Measurements from ENCODE around the gene NKD2.

DNA sequence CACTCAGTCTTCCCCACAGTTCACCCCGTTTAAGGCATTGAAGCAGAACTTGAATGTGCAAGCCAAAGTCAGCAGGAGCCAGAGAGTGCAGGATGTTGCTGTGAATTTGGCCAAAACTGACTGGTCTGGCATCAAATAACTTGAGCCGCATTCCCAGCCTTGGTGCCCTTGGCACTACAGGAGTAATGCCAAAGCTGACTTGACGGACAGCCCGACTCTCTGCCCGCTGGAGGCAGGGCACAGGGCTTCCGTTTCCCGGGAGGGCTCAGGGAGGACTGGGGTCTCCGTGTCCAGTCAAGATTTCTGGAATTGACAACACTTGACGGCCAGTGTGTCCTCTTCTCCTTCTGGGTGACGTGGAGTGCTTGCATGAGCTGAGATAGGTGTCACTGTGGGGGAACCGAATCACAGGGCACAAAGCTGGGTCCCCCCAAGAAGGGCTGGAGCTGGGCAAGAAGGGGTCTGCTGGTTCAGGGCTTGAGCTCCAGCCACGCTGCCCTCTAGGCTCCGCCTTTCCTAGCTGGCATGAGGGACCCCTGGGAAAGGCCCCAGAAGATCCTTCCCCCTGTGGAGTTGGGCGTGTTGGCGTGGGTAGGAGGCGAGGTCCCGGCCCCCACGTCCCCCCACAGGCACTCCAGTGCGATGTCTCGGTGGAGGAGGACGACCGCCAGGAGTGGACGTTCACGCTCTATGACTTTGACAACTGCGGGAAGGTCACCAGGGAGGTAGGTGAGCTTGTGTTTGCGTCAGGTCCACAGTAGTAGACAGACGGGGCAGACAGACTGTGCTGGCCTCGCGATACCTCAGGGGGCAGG is 25.2 kb downstream of the NKD2 start:
- no peak for TF ChIP-seq POLR2A (IDR thresholded peaks at IDR 0.05)
- TF ChIP-seq, protein P1, sequence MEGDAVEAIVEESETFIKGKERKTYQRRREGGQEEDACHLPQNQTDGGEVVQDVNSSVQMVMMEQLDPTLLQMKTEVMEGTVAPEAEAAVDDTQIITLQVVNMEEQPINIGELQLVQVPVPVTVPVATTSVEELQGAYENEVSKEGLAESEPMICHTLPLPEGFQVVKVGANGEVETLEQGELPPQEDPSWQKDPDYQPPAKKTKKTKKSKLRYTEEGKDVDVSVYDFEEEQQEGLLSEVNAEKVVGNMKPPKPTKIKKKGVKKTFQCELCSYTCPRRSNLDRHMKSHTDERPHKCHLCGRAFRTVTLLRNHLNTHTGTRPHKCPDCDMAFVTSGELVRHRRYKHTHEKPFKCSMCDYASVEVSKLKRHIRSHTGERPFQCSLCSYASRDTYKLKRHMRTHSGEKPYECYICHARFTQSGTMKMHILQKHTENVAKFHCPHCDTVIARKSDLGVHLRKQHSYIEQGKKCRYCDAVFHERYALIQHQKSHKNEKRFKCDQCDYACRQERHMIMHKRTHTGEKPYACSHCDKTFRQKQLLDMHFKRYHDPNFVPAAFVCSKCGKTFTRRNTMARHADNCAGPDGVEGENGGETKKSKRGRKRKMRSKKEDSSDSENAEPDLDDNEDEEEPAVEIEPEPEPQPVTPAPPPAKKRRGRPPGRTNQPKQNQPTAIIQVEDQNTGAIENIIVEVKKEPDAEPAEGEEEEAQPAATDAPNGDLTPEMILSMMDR (IDR thresholded peaks at IDR 0.05) = no peak

All from testis (tissue), 2 donors.